OCI-M1 (cell line): Measurements from ENCODE around the gene CDH18.

Experiments used
- DNase-seq: peaks from one replicate; lab custom pipeline; 2025; lab: John Stamatoyannopoulos, UW

Gene CDH18

GRCh38 chr5:19584131-19584530, 403.9 kb downstream of the CDH18 start:
- DNase-seq = no peak

GRCh38 chr5:19577882-19578281, 410.1 kb downstream of the CDH18 start:
- peak; percentile 4 for DNase-seq

- no peak for DNase-seq
Observed at GRCh38 chr5:19568004-19568403, 420.0 kb downstream of the CDH18 start.

GRCh38 chr5:19565466-19565865, 422.5 kb downstream of the CDH18 start:
- no peak for DNase-seq

- DNase-seq = no peak
Observed at GRCh38 chr5:19564036-19564435, 424.0 kb downstream of the CDH18 start.

GRCh38 chr5:19555876-19556275, 432.1 kb downstream of the CDH18 start:
- DNase-seq = no peak

- no peak for DNase-seq
Observed at GRCh38 chr5:19555436-19555835, 432.6 kb downstream of the CDH18 start.

- DNase-seq = no peak
Observed at GRCh38 chr5:19554524-19554923, 433.5 kb downstream of the CDH18 start.

- peak; percentile 10 for DNase-seq
Observed at GRCh38 chr5:19547640-19548039, 440.4 kb downstream of the CDH18 start.

- DNase-seq = no peak
Observed at GRCh38 chr5:19546521-19546920, 441.5 kb downstream of the CDH18 start.

- DNase-seq = no peak
Observed at GRCh38 chr5:19538607-19539006, 449.4 kb downstream of the CDH18 start.

- no peak for DNase-seq
Observed at GRCh38 chr5:19536387-19536786, 451.6 kb downstream of the CDH18 start.

- no peak for DNase-seq
Observed at GRCh38 chr5:19534751-19535150, 453.2 kb downstream of the CDH18 start.

- no peak for DNase-seq
Observed at GRCh38 chr5:19532936-19533335, 455.1 kb downstream of the CDH18 start.

- DNase-seq = no peak
Observed at GRCh38 chr5:19531374-19531952, 456.5 kb downstream of the CDH18 start.

GRCh38 chr5:19519448-19519847, 468.6 kb downstream of the CDH18 start:
- no peak for DNase-seq

GRCh38 chr5:19498852-19499251, 489.1 kb downstream of the CDH18 start:
- DNase-seq = no peak

- DNase-seq = no peak
Observed at GRCh38 chr5:19497229-19497815, 490.7 kb downstream of the CDH18 start.

GRCh38 chr5:19496056-19496455, 491.9 kb downstream of the CDH18 start:
- peak; percentile 18 for DNase-seq

GRCh38 chr5:19492861-19493260, 495.1 kb downstream of the CDH18 start:
- no peak for DNase-seq

GRCh38 chr5:19488786-19489185, 499.2 kb downstream of the CDH18 start:
- no peak for DNase-seq

GRCh38 chr5:19487480-19487879, 500.5 kb downstream of the CDH18 start:
- no peak for DNase-seq

GRCh38 chr5:19479562-19479961, 508.4 kb downstream of the CDH18 start:
- DNase-seq = no peak

- no peak for DNase-seq
Observed at GRCh38 chr5:19462019-19462418, 526.0 kb downstream of the CDH18 start.
